CD4-positive, alpha-beta T cell treated with Interleukin-17A for 4 hours (primary cell): ENCODE data around the gene RAI14.
"Not testable (repeated sequence)": the region's sequence is repeated elsewhere in the genome, so short reads cannot be mapped to it uniquely, and the experiment has no call there.

Experiments
- DNase-seq: peaks from one replicate; pipeline ENCODE4 v3.0.0-alpha.2; 2020; ENCODE audit warnings: mixed read lengths

The RAI14 gene

DNA sequence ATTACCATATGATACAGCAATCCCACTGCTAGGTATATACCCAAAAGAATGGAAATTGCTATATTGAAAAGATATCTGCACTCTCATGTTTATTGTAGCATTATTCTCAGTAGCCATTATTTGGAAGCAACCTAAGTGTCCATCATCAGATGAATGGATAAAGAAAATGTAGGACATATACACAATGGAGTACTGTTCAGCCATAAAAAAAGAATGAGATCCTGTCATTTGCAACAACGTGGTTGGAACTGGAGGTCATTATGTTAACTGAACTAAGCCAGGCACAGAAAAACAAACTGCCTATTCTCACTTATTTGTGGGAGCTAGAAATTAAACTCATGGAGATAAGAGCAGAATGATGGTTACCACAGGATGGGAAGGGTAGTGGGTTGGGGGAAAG, 119.8 kb downstream of the RAI14 start:
- DNase-seq, result no peak

GRCh38 chr5:34778091-34778850, 122.1 kb downstream of the RAI14 start:
- DNase-seq, result no peak

DNA sequence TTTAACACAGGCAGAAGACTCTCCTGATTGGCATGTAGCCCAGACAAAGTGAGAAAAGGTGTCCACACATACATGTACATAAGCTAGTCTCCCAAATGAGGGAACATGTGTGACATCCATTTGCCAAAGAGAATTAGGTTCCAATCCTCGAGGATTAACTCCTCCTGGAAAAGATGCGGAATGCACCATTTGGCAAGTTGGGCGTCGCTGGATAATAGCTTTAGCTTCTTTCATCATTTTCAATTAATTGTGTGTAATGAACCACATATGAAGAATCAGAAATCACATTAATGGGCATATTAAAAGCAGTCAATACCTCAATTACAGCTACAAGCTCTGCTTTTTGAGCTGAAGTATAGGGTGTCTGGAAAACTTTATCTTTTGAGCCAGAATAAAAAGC, 127.8 kb downstream of the RAI14 start:
- not testable (repeated sequence) for DNase-seq

DNA sequence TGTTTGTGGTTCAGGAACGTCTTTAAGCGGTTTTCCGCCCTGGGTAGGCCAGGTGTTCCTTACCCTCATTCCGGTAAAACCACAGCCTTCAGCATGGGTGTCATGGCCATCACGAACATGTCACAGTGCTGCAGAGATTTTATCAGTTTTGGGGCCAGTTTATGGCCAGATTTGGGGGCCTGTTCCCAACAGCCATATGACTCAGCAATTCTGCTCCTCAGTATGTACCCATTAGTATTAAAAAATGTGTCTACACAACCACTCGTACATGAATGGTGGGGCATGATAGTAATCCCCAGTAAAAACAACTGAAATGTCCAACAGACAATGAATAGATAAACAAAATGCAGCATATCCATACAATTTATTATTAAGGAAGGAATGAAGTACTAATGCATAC, 130.9 kb downstream of the RAI14 start:
- no peak for DNase-seq

GRCh38 chr5:34789021-34789531, 132.9 kb downstream of the RAI14 start:
- DNase-seq, result no peak

DNA sequence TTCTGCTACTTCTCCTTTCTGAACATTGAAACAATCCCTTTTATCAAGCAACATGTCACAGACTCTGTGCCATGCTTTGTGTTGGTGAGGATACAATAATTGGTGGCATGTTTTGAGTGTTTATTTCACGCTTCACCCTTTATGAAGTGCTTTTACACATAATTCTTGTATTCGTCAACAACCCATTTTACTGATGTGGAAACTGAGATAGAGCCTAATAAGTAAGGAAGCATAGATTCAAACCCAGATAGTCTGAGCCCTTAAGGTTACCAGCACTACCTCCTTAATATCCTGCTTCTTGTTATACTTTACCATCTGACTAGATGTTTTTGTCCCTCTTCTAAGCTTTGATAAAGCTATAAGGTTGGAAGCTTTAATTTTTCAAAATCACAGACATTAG, 133.5 kb downstream of the RAI14 start:
- DNase-seq, result no peak

DNA sequence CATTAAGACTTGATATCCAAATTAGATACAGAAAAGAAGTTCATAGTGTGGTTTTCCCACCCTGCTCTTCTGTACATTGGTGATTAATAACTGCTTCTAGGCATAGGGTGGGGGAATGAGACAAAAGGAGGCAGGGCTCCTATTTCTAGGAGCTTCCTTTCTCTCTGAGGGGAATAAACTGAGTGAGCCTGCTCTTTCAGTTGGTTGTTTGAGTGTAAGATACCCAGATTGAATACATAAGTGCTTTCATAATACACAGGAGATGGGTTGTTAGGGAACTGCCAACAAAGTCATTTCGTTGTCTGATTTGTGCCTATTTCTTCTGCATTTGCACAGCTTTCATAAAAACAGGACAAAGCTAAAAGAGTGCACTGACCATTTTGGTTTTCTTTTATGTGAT, 133.9 kb downstream of the RAI14 start:
- no peak for DNase-seq

GRCh38 chr5:34791761-34792244, 135.7 kb downstream of the RAI14 start:
- DNase-seq, result no peak

DNA sequence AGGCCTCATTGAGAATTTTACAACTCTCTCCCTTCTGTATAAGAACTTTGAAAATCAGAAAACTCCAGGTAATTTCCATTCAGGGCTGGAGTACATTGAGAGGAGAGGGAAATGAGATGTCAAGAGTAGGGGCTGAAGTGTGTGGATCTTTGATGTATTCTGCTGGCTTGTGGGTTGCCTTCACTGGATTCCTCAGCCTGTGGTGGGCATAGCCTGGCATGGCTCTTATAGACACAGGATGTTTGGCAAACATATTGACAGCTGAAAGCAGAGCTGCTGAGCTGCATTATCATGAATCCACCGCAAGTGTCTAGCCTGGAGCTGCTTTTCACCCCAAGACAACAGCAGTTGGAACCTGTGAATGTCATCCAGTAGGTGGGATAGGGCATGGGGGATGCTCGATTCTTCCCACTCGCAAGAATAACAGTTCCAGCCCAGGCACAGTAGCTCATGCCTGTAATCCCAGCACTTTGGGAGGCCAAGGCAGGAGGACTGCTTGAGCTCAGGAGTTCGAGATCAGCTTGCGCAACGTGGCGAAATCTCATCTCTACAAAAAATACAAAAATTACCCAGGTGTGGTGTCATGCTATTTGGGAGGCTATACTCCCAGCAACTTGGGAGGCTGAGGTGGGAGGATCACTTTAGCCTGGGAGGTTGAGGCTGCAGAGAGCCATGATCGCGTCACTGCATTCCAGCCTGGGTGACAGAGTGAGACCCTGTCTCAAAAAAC, 146.9 kb downstream of the RAI14 start:
- DNase-seq, result no peak

- DNase-seq, result no peak
Observed at GRCh38 chr5:34803974-34804732, 148.0 kb downstream of the RAI14 start.

DNA sequence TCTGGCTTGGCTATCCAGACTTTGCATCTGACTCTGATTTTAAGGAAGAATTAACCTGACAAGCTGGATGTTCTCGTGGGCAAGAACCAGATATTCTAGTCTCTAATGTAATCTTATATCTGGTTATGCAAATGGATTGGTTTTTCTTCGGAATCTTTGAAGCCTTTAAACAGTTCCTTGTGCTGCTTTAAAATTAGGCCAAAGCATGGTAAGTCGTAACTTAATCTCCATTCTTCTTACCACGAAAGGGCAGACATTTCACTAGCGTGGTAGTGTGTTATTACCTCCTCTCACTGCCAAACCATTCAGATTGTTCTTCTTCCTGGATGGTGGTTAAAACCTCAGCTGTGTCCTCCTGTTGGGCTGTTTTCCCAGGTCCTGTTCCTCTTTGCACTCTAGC, 148.8 kb downstream of the RAI14 start:
- no peak for DNase-seq

GRCh38 chr5:34806532-34806931, 150.4 kb downstream of the RAI14 start:
- no peak for DNase-seq

DNA sequence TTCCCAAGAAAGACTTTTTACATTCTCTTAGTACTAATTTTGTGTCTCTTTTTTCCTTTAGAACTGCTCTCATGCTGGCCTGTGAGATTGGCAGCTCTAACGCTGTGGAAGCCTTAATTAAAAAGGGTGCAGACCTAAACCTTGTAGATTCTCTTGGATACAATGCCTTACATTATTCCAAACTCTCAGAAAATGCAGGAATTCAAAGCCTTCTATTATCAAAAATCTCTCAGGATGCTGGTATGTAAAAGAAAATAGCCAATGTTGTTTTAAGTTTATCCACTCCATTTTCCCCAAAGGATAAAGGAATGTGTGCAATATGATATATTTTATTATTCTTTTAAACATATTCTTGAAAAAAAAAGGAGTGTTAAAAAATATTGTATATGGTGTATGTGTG, 155.6 kb downstream of the RAI14 start:
- no peak for DNase-seq

- no peak for DNase-seq
Observed at GRCh38 chr5:34813509-34813908, 157.4 kb downstream of the RAI14 start.

GRCh38 chr5:34817558-34818351, 161.6 kb downstream of the RAI14 start:
- DNase-seq, result no peak

DNA sequence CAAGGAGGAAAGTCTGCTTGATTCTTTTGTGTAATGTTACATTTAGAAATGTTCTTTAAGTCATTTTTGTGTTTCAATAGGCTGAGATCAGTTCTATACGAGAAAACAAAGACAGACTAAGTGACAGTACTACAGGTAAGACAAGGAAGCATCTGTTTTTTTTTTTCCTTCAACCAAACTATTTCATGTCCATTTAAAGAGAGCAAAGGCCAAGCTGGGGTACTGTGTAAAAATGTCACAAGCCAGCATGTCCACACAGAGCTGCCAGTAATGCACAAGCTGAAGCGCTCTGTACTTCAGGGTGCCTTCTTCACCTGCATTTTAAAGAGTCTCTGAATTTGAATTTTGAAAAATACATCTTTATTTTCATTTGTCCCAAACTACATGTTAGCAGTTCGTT, 162.6 kb downstream of the RAI14 start:
- no peak for DNase-seq

DNA sequence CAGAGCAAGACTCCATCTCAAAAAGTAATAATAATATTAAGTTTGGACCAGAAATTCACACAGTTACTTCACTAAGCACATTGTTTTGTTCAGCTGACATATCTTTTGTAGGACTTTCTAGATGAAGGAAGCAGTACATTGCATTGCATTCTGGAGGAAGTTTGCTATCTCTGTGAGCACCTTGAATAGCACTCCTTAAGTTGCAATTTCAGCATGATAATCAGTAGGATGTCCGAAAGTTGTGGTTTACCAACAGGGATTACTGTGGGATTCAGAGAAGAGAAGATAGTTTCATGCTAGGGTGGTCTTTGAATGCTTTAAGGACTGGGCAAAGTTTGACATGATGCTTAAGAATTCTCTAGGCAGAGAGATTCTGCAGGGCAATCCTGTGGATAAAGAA, 164.5 kb downstream of the RAI14 start:
- no peak for DNase-seq

GRCh38 chr5:34822956-34823715, 167.0 kb downstream of the RAI14 start:
- DNase-seq, result no peak

GRCh38 chr5:34826347-34826746, 170.2 kb downstream of the RAI14 start:
- no peak for DNase-seq

GRCh38 chr5:34827588-34828506, 171.7 kb downstream of the RAI14 start:
- DNase-seq, result no peak

GRCh38 chr5:34830827-34831226, 174.7 kb downstream of the RAI14 start:
- DNase-seq, result not testable (repeated sequence)
